WERI-Rb-1 (cell line): ENCODE data around the gene SLCO2A1.

Source experiments
- DNase-seq: peaks from one replicate; pipeline ENCODE4 v3.0.0-alpha.2; 2020
- H3K27ac ChIP-seq: fragments of 250-450 bp; sonication (Bioruptor Pico); 2 replicates; pipeline ENCODE4 v1.5.1; 2020; ENCODE audit warnings: mild to moderate bottlenecking, moderate library complexity
- H3K27me3 ChIP-seq: fragments of 250-450 bp; sonication (Bioruptor Pico); 2 replicates; pipeline ENCODE4 v1.5.1; 2021; ENCODE audit warnings: mild to moderate bottlenecking, low read depth, moderate library complexity; ENCODE audit not compliant: insufficient read depth, severe bottlenecking
- H3K36me3 ChIP-seq: fragments of 250-450 bp; sonication (Bioruptor Pico); 2 replicates; pipeline ENCODE4 v1.5.1; 2020; ENCODE audit warnings: mild to moderate bottlenecking, moderate library complexity
- H3K4me3 ChIP-seq: 2 replicates; pipeline ENCODE4 v1.5.1; 2011; ENCODE audit warnings: low read depth, mild to moderate bottlenecking, control low read depth, low read length
- H3K9me3 ChIP-seq: fragments of 250-450 bp; sonication (Bioruptor Pico); 2 replicates; pipeline ENCODE4 v1.5.1; 2021; ENCODE audit warnings: mild to moderate bottlenecking, moderate library complexity; ENCODE audit not compliant: severe bottlenecking
- TF ChIP-seq, protein P1 (sequence below): IDR thresholded peaks from 2 replicates; pipeline ENCODE4 v1.5.1; 2011; ENCODE audit warnings: low read depth, mild to moderate bottlenecking, control low read depth, inconsistent platforms, low read length

SLCO2A1 gene

DNA sequence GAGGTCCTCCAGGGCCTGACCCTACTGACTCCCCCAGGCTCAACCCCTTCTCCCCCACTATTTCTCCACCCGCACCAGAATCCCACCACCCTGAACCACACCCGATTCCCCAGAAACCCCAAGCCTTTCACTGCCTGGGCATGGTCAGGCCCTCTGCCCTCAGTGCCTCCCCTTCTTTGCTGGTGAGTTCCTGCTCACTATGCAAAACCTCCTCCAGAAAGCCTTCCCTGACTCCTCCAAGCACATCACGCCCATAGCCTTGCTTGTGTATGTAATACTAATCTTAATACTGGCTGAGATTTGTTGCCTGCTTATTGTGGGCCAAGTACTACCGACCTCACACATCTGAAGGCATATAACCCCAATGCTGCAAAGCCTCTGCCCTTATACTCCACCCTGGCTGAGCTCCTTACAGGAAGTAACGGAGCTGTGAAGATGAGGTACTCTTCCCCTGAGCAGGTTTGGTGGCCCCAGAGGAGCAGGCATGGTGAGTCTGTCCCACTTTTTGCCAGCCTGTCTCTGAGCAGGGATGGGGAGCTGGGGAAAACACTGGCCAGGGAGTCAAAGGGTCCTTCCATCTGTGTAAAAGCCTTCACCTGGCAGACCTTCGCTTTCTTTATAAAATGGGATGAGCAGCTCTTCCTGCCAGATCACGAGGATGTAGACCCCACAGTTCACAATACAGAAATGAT, 143.5 kb downstream of the SLCO2A1 start:
- DNase-seq = no peak
- peaks cover 6% of the 10 kb centered on the region for H3K9me3 ChIP-seq
- H3K4me3 ChIP-seq = no peak overlapping the region
- H3K36me3 ChIP-seq = no peaks in the 10 kb centered on the region
- H3K27me3 ChIP-seq = peaks cover 31% of the 10 kb centered on the region
- TF ChIP-seq, protein P1, sequence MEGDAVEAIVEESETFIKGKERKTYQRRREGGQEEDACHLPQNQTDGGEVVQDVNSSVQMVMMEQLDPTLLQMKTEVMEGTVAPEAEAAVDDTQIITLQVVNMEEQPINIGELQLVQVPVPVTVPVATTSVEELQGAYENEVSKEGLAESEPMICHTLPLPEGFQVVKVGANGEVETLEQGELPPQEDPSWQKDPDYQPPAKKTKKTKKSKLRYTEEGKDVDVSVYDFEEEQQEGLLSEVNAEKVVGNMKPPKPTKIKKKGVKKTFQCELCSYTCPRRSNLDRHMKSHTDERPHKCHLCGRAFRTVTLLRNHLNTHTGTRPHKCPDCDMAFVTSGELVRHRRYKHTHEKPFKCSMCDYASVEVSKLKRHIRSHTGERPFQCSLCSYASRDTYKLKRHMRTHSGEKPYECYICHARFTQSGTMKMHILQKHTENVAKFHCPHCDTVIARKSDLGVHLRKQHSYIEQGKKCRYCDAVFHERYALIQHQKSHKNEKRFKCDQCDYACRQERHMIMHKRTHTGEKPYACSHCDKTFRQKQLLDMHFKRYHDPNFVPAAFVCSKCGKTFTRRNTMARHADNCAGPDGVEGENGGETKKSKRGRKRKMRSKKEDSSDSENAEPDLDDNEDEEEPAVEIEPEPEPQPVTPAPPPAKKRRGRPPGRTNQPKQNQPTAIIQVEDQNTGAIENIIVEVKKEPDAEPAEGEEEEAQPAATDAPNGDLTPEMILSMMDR = no peak
- no peak overlapping the region for H3K27ac ChIP-seq

DNA sequence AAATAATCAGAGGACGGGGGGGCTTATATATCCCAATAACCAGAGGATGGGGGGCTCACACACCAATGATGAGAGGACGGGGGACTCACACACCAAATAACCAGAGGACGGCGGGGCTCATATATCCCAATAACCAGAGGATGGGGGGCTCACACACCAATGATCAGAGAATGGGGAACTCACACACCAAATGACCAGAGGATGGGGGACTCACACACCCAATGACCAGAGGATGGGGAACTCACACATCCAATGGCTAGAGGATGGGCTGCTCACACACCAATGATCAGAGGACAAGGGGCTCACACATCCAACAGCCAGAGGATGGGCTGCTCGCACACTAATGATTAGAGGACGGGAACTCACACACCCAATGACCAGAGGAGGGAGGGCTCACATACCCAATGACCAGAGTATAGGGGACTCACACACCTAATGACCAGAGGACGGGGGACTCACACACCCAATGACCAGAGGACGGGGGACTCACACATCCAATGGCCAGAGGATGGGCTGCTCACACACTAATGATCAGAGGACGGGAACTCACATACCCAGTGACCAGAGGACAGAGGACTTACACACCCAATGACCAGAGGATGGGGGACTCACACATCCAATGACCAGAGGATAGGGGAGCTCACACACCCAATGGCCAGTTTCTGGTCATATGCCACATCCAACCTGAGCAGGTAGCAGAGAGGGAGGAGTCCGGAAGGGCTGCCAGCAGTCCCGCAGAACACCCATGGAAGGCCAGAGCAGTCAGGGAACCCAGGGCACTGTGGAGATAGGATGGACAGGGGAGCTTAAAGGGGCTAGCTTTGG, 144.6 kb downstream of the SLCO2A1 start:
- Histone ChIP-seq H3K27ac (no peak overlapping the region), H3K4me3 (no peak overlapping the region), H3K36me3 (no peaks in the 10 kb centered on the region), H3K9me3 (peaks cover 6% of the 10 kb centered on the region), H3K27me3 (peaks cover 29% of the 10 kb centered on the region)
- TF ChIP-seq, protein P1 = no peak
- no peak for DNase-seq

DNA sequence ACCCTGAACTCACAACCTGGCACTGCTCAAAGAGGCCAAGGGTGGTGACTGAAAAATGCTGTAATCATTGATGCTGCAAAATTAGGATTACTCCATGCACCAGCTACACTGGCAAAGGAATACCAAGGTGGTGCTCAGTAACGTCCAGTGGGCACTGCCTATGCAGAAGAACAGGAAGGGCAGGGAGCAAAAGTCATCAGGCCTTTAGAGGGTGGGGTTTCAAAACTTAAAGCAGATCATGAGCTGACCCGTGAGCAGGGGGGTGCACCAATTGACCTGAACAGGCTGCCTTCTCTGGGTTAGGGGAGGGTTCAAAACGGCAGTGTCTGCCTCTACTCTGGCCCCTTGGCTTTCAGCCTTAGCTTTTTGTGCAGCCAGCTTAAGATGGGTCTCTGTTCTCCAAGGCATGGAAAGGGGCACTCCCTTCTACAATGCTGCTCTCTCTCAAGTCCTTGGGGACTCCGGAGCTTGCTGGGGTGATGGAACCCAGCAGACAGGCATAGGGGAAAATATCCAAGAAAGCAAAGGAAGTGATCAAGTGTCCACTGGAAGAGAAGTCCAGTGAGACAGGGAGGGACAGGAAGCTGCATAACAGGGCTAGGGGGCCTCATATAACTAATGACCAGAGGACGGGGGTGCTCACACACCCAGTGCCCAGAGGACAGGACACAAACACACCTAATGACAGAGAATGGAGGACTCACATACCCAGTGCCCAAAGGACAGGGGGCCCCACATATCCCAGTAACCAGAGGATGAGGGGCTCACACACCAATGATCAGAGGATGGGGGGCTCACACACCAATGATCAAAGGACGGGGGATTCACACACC, 145.5 kb downstream of the SLCO2A1 start:
- Histone ChIP-seq H3K4me3 (no peak overlapping the region), H3K36me3 (no peaks in the 10 kb centered on the region), H3K27ac (no peak overlapping the region), H3K27me3 (peaks cover 29% of the 10 kb centered on the region), H3K9me3 (peaks cover 6% of the 10 kb centered on the region)
- no peak for DNase-seq
- TF ChIP-seq, protein P1 = no peak

DNA sequence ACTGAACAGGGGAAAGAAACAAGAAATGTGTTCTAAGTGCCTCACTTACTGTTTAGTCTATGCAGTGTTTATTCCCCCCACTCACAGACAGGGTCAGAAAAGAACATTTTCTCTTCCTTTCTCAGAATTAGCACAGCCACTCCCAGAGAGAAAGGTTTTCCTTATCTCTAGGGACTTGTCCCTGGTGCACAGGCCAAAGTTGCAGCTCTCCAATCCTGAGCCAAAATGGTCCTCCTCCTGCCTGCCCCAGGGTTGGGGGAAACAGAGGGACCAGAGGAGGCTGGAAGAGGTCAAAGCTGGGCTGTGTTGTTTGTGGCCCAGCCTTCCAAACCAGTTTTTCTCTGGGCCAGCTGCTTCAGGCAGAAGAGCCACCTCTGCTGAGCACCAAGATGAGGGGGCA, 146.1 kb downstream of the SLCO2A1 start:
- no peak for DNase-seq
- TF ChIP-seq, protein P1 = no peak
- peaks cover 26% of the 10 kb centered on the region for H3K27me3 ChIP-seq

DNA sequence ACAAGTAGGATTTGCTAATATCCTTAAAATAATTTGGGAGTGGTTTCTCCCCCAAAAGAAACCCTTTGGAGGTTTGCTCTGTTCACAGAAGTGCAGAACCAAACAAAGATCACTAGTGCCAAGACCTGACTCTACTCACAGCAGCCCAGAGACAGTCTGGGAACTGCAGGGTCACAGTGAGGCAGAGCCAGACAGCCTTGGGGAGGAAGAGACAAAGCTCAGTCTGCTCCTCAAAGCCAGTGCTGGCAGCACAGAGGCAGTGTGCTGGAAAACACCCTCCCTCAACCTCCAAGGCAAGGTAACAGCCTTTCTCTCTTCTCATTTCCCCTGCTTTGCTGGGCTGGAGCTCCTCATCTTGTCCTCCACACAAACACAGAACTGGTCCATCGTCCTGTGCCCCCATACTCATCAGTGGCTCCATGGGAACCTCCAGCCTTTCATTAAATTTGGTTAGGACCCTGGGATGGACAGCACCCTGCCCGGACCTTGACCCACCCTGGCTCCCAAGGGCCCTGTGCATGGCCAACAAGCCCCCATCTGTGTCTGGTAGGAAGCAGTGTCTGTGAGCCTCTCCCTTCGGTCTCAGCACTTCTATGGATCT, 146.6 kb downstream of the SLCO2A1 start:
- H3K36me3 ChIP-seq = no peaks in the 10 kb centered on the region
- H3K27me3 ChIP-seq = peaks cover 26% of the 10 kb centered on the region
- no peak overlapping the region for H3K4me3 ChIP-seq
- peaks cover 6% of the 10 kb centered on the region for H3K9me3 ChIP-seq
- H3K27ac ChIP-seq = no peak overlapping the region
- no peak for DNase-seq
- TF ChIP-seq, protein P1 = no peak

More for the DNA sequence above, 146.1 kb downstream of the SLCO2A1 start:
- peaks cover 6% of the 10 kb centered on the region for H3K9me3 ChIP-seq
- H3K27ac ChIP-seq = no peak overlapping the region
- H3K36me3 ChIP-seq = no peaks in the 10 kb centered on the region
- no peak overlapping the region for H3K4me3 ChIP-seq
